Uterus (tissue), 4 donors: Measurements from ENCODE around the gene FLRT1. TPM values are rescaled to one million over a fixed set of nuclear protein-coding genes. Genes with fewer than 3 reads are reported as not detected.

ENCODE experiments used
- DNase-seq, 2 donors: peaks; one replicate each; pipeline ENCODE4 v3.0.0-alpha.2; 2019 to 2020
- H3K27ac ChIP-seq, 2 donors: fragments of 200-600 bp; sonication (generic); 1 replicate in 1 of 2; 2 replicates in 1 of 2; pipeline ENCODE4 v1.5.1; 2016 to 2018
- H3K27me3 ChIP-seq, 2 donors: fragments of 200-600 bp; sonication (generic); one replicate each; pipeline ENCODE4 v1.5.1; 2018 to 2019; ENCODE audit warnings: control low read depth in 1 of 2
- H3K36me3 ChIP-seq, 2 donors: fragments of 200-600 bp; sonication (generic); one replicate each; pipeline ENCODE4 v1.5.1; 2019; ENCODE audit warnings: control low read depth in 1 of 2
- H3K4me1 ChIP-seq, 2 donors: fragments of 200-600 bp; sonication (generic); one replicate each; pipeline ENCODE4 v1.5.1; 2018 to 2019; ENCODE audit warnings: control low read depth in 1 of 2
- H3K4me3 ChIP-seq, 2 donors: fragments of 200-600 bp; sonication (generic); 1 replicate in 1 of 2; 2 replicates in 1 of 2; pipeline ENCODE4 v1.5.1; 2018 to 2019; ENCODE audit warnings: mild to moderate bottlenecking in 1 of 2
- H3K9me3 ChIP-seq, 2 donors: fragments of 200-600 bp; sonication (generic); one replicate each; pipeline ENCODE4 v1.5.1; 2019; ENCODE audit warnings: control low read depth in 1 of 2
- CTCF ChIP-seq, 4 experiments: fragments of 200-600 bp in 2 of 4; fragments of 450-650 bp in 2 of 4; sonication (generic) in 2 of 4; IDR thresholded peaks; one replicate each; pipeline ENCODE4 v1.5.1; 2016 to 2019; ENCODE audit warnings: antibody characterized with exemption in 4 of 4, mild to moderate bottlenecking in 2 of 4, moderate library complexity in 1 of 4
- POLR2A ChIP-seq, 2 donors: fragments of 450-650 bp; IDR thresholded peaks; one replicate each; pipeline ENCODE4 v1.6.1; 2016; ENCODE audit warnings: antibody characterized with exemption in 2 of 2, mild to moderate bottlenecking in 1 of 2, moderate library complexity in 1 of 2
- intact Hi-C: fragments of 100-400 bp; cut with DNase I; formaldehyde crosslinking; loops from one replicate; pipeline ENCODE4 v1.15.1; 2023; ENCODE audit warnings: low total_unique reads
- total RNA-seq, 4 donors: library from RNA; depleted of rRNA in 3 of 4; stranded (reverse); fragments of >200 nt in 3 of 4; gene quantifications; one replicate each; pipeline versions ENCODE4 v1.1.0 to v1.2.4, GENCODE V29; 2014 to 2023
- donor health status: DM: yes; HTN: yes; CAD: no.

The FLRT1 gene
- total RNA-seq, 4 donors from 2014 or later, result 0.26 to 7.3 (median 1.9) TPM; not detected in 1

- no peak for TF ChIP-seq CTCF (IDR thresholded peaks at IDR 0.05)
- no peak for TF ChIP-seq POLR2A (IDR thresholded peaks at IDR 0.05)
- Histone ChIP-seq H3K4me1 (peaks cover 0 to 8% of the 10 kb centered on the region in 2 donors), H3K36me3 (no peaks in the 10 kb centered on the region), H3K9me3 (no peaks in the 10 kb centered on the region), H3K27ac (no peak overlapping the region), H3K4me3 (no peak overlapping the region), H3K27me3 (no peaks in the 10 kb centered on the region)
- DNase-seq, result no peak
- intact Hi-C loops, result no loop called here
Measured at GRCh38 chr11:64081745-64082442, 46.2 kb downstream of the FLRT1 start.

- H3K27me3 ChIP-seq, result no peaks in the 10 kb centered on the region
Measured at GRCh38 chr11:64083398-64084080, 47.8 kb downstream of the FLRT1 start.

GRCh38 chr11:64084146-64084950 is 48.6 kb downstream of the FLRT1 start:
- H3K27ac ChIP-seq, result no peak overlapping the region
- intact Hi-C loops, result no loop called here
- no peak for TF ChIP-seq POLR2A (IDR thresholded peaks at IDR 0.05)
- no peak for TF ChIP-seq CTCF (IDR thresholded peaks at IDR 0.05)
- H3K36me3 ChIP-seq, result no peaks in the 10 kb centered on the region
- no peak for DNase-seq
- no peaks in the 10 kb centered on the region for H3K27me3 ChIP-seq
- peaks cover 0 to 8% of the 10 kb centered on the region in 2 donors for H3K4me1 ChIP-seq
- H3K9me3 ChIP-seq, result no peaks in the 10 kb centered on the region
- no peak overlapping the region for H3K4me3 ChIP-seq

More at GRCh38 chr11:64083398-64084080, 47.8 kb downstream of the FLRT1 start:
- H3K4me3 ChIP-seq, result no peak overlapping the region
- intact Hi-C loops, result no loop called here
- no peak overlapping the region for H3K27ac ChIP-seq
- peaks cover 0 to 8% of the 10 kb centered on the region in 2 donors for H3K4me1 ChIP-seq
- DNase-seq, result no peak
- H3K9me3 ChIP-seq, result no peaks in the 10 kb centered on the region
- TF ChIP-seq CTCF (IDR thresholded peaks at IDR 0.05) (no peak), POLR2A (IDR thresholded peaks at IDR 0.05) (no peak)
- H3K36me3 ChIP-seq, result no peaks in the 10 kb centered on the region

- H3K27me3 ChIP-seq, result no peaks in the 10 kb centered on the region
- no peak for DNase-seq
- H3K36me3 ChIP-seq, result no peaks in the 10 kb centered on the region
- no peak overlapping the region for H3K27ac ChIP-seq
- no peak for TF ChIP-seq POLR2A (IDR thresholded peaks at IDR 0.05)
- TF ChIP-seq CTCF (IDR thresholded peaks at IDR 0.05), result no peak
- no peaks in the 10 kb centered on the region for H3K9me3 ChIP-seq
- intact Hi-C loops, result no loop called here
- H3K4me3 ChIP-seq, result no peak overlapping the region
- peaks cover 0 to 8% of the 10 kb centered on the region in 2 donors for H3K4me1 ChIP-seq
Measured at GRCh38 chr11:64084951-64085710, 49.4 kb downstream of the FLRT1 start.

Other genes starting within 250 kb of the FLRT1 start
- 10 to 100 TPM in 2 of 4 donors, 1 to 10 TPM in 2; 1.3 to 28.7 (median 10.6) TPM for gene SPINDOC, start 222.5 kb upstream of the FLRT1 start, total RNA-seq
- 10 to 100 TPM in 3 of 4 donors, 1 to 10 TPM in 1; 6.9 to 36.5 (median 17.7) TPM for gene MARK2, start 196.8 kb upstream of the FLRT1 start, total RNA-seq
- gene RCOR2, start 118.8 kb upstream of the FLRT1 start, total RNA-seq, result 10 to 100 TPM in 1 of 4 donors, 1 to 10 TPM in 1, not detected in 2; 5.8 to 11.8 TPM
- 10 to 100 TPM in 2 of 4 donors, 1 to 10 TPM in 2; 2.1 to 17.8 (median 9.2) TPM for gene NAA40, start 96.9 kb upstream of the FLRT1 start, total RNA-seq
- gene COX8A, start 61.3 kb upstream of the FLRT1 start, total RNA-seq, result 100 to 1,000 TPM in 3 of 4 donors, 10 to 100 TPM in 1; 41.0 to 359 (median 139) TPM
- gene OTUB1, start 49.5 kb upstream of the FLRT1 start, total RNA-seq, result 10 to 100 TPM; 29.5 to 54.6 (median 45.8) TPM
- gene MACROD1, start 130.2 kb downstream of the FLRT1 start, total RNA-seq, result 10 to 100 TPM in 1 of 4 donors, 1 to 10 TPM in 3; 1.8 to 27.1 (median 6.6) TPM
- 100 to 1,000 TPM in 1 of 4 donors, 10 to 100 TPM in 3; 20.9 to 101 (median 83.8) TPM for gene STIP1, start 150.2 kb downstream of the FLRT1 start, total RNA-seq
- gene FERMT3, start 170.8 kb downstream of the FLRT1 start, total RNA-seq, result 10 to 100 TPM in 2 of 4 donors, 1 to 10 TPM in 2; 3.1 to 50.3 (median 9.3) TPM
- gene TRPT1, start 190.3 kb downstream of the FLRT1 start, total RNA-seq, result 10 to 100 TPM in 3 of 4 donors, 1 to 10 TPM in 1; 7.2 to 42.9 (median 18.7) TPM
- 10 to 100 TPM; 10.8 to 44.9 (median 34.0) TPM for gene NUDT22, start 190.3 kb downstream of the FLRT1 start, total RNA-seq
- 10 to 100 TPM in 2 of 4 donors, 1 to 10 TPM in 1, not detected in 1; 7.9 to 28.6 (median 16.6) TPM for gene DNAJC4, start 194.6 kb downstream of the FLRT1 start, total RNA-seq
- gene VEGFB, start 198.7 kb downstream of the FLRT1 start, total RNA-seq, result 100 to 1,000 TPM in 1 of 4 donors, 10 to 100 TPM in 3; 20.0 to 120 (median 26.0) TPM
- 10 to 100 TPM; 22.3 to 74.0 (median 37.7) TPM for gene FKBP2, start 205.2 kb downstream of the FLRT1 start, total RNA-seq
- 10 to 100 TPM in 3 of 4 donors, 1 to 10 TPM in 1; 9.5 to 63.4 (median 28.3) TPM for gene PPP1R14B, start 211.0 kb downstream of the FLRT1 start, total RNA-seq
- gene PLCB3, start 215.6 kb downstream of the FLRT1 start, total RNA-seq, result 10 to 100 TPM in 3 of 4 donors, 1 to 10 TPM in 1; 10.0 to 39.5 (median 21.8) TPM
- 10 to 100 TPM; 54.8 to 72.9 (median 62.0) TPM for gene BAD, start 248.7 kb downstream of the FLRT1 start, total RNA-seq
- 10 to 100 TPM in 2 of 4 donors, 1 to 10 TPM in 1, under 1 TPM in 1; 0.51 to 32.3 (median 10.6) TPM for gene GPR137, start 249.9 kb downstream of the FLRT1 start, total RNA-seq